Right atrium auricular region (tissue), 2 donors: Measurements from ENCODE around the gene NRP2. TPM values are rescaled to one million over a fixed set of nuclear protein-coding genes. Genes with fewer than 3 reads are reported as not detected.

Experiments
- DNase-seq: peaks from one replicate; pipeline ENCODE4 v3.0.0-alpha.2; 2019; ENCODE audit warnings: low spot score
- H3K27ac ChIP-seq, 2 donors: fragments of 200-600 bp; sonication (generic); 1 replicate in 1 of 2; 2 replicates in 1 of 2; pipeline ENCODE4 v1.5.1; 2016 to 2019
- H3K27me3 ChIP-seq, 2 donors: fragments of 200-600 bp; sonication (generic); one replicate each; pipeline versions ENCODE4 v1.5.1 to v1.6.0; 2017 to 2019
- H3K36me3 ChIP-seq: fragments of 200-600 bp; sonication (generic); one replicate; pipeline ENCODE4 v1.5.1; 2016
- H3K4me1 ChIP-seq, 2 donors: fragments of 200-600 bp; sonication (generic); one replicate each; pipeline versions ENCODE4 v1.5.1 to v1.6.0; 2017 to 2019
- H3K4me3 ChIP-seq, 2 donors: fragments of 200-600 bp; sonication (generic); 1 replicate in 1 of 2; 2 replicates in 1 of 2; pipeline ENCODE4 v1.5.1; 2017 to 2019; ENCODE audit warnings: mild to moderate bottlenecking in 1 of 2, moderate library complexity in 1 of 2
- H3K9me3 ChIP-seq, 2 donors: fragments of 200-600 bp; sonication (generic); one replicate each; pipeline ENCODE4 v1.5.1; 2019
- total RNA-seq, 2 donors: library from RNA; depleted of rRNA; stranded (reverse); fragments of >200 nt; gene quantifications; one replicate each; pipeline ENCODE4 v1.1.0, GENCODE V29; 2016
- TF ChIP-seq, protein P1 (sequence below), 2 donors: fragments of 200-600 bp; sonication (generic); IDR thresholded peaks; one replicate each; pipeline ENCODE4 v1.5.1; 2019; ENCODE audit warnings: antibody characterized with exemption in 2 of 2

Gene NRP2
- total RNA-seq, 2 donors from 2014 or later = 7.1 to 10.9 TPM

- H3K4me1 ChIP-seq = no peaks in the 10 kb centered on the region
- H3K27ac ChIP-seq = no peak overlapping the region
- TF ChIP-seq, protein P1, sequence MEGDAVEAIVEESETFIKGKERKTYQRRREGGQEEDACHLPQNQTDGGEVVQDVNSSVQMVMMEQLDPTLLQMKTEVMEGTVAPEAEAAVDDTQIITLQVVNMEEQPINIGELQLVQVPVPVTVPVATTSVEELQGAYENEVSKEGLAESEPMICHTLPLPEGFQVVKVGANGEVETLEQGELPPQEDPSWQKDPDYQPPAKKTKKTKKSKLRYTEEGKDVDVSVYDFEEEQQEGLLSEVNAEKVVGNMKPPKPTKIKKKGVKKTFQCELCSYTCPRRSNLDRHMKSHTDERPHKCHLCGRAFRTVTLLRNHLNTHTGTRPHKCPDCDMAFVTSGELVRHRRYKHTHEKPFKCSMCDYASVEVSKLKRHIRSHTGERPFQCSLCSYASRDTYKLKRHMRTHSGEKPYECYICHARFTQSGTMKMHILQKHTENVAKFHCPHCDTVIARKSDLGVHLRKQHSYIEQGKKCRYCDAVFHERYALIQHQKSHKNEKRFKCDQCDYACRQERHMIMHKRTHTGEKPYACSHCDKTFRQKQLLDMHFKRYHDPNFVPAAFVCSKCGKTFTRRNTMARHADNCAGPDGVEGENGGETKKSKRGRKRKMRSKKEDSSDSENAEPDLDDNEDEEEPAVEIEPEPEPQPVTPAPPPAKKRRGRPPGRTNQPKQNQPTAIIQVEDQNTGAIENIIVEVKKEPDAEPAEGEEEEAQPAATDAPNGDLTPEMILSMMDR (IDR thresholded peaks at IDR 0.05) = no peak
These were observed 98.3 kb downstream of the NRP2 start for GRCh38 chr2:205780645-205781044.

GRCh38 chr2:205781244-205781931, 99.1 kb downstream of the NRP2 start:
- no peak overlapping the region for H3K4me3 ChIP-seq
- H3K27ac ChIP-seq = no peak overlapping the region
- no peaks in the 10 kb centered on the region for H3K4me1 ChIP-seq
- no peaks in the 10 kb centered on the region for H3K27me3 ChIP-seq
- no peaks in the 10 kb centered on the region for H3K9me3 ChIP-seq
- no peak for DNase-seq
- TF ChIP-seq, protein P1 (IDR thresholded peaks at IDR 0.05) = no peak
- no peaks in the 10 kb centered on the region for H3K36me3 ChIP-seq

More at GRCh38 chr2:205780645-205781044, 98.3 kb downstream of the NRP2 start:
- H3K9me3 ChIP-seq = no peaks in the 10 kb centered on the region
- no peaks in the 10 kb centered on the region for H3K36me3 ChIP-seq
- DNase-seq = no peak
- no peak overlapping the region for H3K4me3 ChIP-seq
- H3K27me3 ChIP-seq = no peaks in the 10 kb centered on the region

DNA sequence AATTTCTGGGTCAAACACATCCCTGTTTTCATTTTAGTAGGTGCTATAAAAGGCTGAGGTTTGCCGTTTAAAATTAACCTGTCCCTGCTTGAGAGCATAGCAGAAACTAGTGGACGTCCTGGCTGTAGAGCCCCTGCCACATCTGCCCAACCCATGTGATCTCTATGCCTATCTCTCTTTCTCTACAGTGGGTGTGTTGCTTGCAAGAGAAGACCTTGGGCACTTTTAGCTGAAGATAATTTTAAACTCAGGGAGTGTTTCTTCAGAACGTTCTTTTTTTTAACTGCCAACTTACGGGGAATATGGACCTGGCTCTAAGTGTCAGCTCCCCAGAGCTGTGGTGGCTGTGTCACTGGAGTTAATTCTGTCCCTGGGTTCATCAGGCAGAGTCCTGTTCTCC, 100.6 kb downstream of the NRP2 start:
- Histone ChIP-seq H3K4me1 (no peaks in the 10 kb centered on the region), H3K9me3 (no peaks in the 10 kb centered on the region), H3K36me3 (no peaks in the 10 kb centered on the region), H3K4me3 (no peak overlapping the region), H3K27ac (no peak overlapping the region), H3K27me3 (no peaks in the 10 kb centered on the region)
- no peak for DNase-seq
- TF ChIP-seq, protein P1 (IDR thresholded peaks at IDR 0.05) = no peak

DNA sequence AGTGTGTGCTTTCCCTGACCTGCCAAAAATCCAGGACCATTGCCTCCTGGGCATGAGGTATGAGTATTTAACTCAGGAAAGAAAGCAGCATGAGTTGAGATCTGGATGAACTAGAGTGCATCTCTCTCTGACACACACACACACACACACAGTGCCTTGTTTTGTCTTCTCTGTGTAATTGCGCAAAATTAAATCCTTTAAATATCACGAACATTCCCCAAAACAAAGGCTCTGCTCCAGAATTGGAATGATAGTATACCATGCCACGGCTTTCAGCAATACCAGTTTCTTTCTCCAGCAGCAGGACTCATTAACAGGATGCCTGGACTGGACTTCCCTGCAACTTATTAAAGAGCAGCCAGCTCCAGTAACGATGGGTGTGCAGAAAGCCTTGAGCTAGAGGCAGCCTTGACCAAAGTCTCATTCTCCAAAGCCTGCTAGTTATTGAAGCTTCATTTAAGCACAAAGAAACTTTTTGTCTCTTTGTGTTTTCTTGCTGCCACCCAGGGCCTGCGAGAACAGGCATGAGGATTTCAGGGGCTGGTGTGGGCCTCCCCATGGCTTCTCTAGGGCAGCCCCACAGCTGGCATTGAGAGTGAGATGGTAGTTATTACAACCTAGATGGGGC, 101.7 kb downstream of the NRP2 start:
- no peak for DNase-seq
- Histone ChIP-seq H3K27ac (no peak overlapping the region), H3K4me3 (no peak overlapping the region), H3K4me1 (no peaks in the 10 kb centered on the region), H3K27me3 (no peaks in the 10 kb centered on the region), H3K9me3 (no peaks in the 10 kb centered on the region), H3K36me3 (no peaks in the 10 kb centered on the region)
- TF ChIP-seq, protein P1 (IDR thresholded peaks at IDR 0.05) = no peak

DNA sequence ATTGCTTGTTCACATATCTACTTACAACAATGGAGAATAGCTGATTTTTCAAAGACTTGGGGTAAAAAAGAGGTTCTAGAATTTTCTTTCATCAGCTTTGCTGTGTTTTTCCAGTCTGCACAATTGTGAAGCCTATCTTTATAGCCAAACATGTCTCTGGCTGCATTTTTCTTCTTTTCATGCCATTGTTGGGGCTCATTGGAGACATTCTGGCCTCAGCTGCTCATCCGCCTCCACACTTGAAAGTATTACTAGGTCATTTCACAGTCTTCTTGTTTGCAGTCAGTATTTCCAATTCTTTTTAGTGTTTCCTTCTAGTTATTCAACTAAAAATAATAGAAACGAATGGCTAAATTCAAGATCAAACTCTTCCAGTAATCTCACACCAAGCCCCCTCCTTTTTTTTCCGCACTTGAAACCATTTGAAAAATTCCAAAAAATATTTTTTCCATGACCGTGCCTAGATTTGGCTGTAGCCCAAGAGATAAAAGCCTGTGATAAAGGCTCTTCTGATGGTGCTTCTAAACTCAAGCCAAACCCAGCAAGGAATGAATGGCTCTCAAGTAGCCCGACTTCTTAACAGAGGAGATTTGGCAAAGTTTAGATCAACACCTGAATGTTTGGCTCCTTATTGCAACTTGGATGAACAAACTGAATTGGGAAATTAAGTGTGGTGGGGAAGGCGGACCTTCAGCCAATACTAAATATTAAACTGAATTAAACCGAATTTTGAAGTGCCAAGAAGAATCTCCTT, 103.4 kb downstream of the NRP2 start:
- Histone ChIP-seq H3K9me3 (no peaks in the 10 kb centered on the region), H3K27me3 (no peaks in the 10 kb centered on the region), H3K36me3 (no peaks in the 10 kb centered on the region), H3K4me1 (no peaks in the 10 kb centered on the region), H3K27ac (no peak overlapping the region), H3K4me3 (no peak overlapping the region)
- DNase-seq = no peak
- TF ChIP-seq, protein P1 (IDR thresholded peaks at IDR 0.05) = no peak
